GM19043 (cell line): ENCODE data around the gene PAPPA.

Experiments used
- ATAC-seq: cut with Tn5 transposase; IDR thresholded peaks from one replicate; pipeline ENCODE4 v1.9.1; 2021; ENCODE audit warnings: low read depth; ENCODE audit not compliant: unreplicated experiment

PAPPA gene

DNA sequence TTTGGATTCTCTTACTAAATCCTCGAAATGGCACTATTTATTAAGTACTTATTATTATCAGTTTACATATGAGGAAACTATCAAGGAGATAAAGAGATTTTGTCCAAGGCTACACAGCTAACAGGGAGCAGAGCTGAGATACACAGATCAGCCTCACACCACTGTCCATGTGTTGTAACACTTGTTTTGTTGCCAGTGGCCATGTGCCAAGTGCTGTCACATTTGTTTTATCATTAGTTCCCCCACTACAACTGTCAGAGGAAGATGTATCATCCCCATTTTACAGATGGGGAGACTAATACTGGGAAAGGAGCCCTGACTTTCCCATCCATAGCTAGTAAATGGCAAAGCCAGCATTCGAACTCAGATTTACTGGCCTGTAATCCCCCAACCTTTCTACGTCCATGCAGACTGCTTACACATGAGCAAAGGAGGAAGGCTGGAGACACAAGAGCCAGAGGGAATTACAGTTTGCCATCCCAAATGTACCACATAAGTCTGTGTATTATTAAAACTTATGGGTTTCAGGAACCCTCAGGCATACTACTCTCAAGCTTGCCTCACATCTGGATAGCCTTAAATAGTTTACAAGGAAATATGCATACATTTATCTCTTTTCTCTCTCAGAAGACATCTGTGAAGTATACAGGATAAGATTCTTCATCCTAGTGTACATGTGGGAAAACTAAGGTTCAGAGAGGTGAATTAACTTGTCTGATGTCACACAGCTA lies 25.1 kb downstream of the PAPPA start:
- ATAC-seq: no peak

DNA sequence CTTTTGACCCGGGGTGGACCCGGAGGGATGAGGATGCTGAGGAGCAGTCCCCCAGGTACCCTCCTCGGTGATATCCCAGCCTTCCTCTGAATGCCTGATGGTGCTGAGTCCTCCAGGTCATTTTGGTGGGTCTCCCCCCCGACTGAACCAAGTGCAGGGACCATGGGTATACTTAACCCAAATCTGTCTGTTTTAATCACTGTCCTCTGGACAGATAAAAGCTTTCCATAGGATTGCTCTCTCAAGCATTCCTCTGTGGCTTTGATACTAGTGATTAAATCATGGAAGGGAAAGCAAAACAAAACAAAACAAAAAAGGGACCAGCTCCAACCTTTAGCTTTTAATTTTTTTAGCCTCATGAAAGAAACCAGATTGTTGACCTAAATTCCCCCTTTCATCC lies 26.0 kb downstream of the PAPPA start:
- no peak for ATAC-seq

GRCh38 chr9:116181853-116182610 lies 28.4 kb downstream of the PAPPA start:
- no peak for ATAC-seq

DNA sequence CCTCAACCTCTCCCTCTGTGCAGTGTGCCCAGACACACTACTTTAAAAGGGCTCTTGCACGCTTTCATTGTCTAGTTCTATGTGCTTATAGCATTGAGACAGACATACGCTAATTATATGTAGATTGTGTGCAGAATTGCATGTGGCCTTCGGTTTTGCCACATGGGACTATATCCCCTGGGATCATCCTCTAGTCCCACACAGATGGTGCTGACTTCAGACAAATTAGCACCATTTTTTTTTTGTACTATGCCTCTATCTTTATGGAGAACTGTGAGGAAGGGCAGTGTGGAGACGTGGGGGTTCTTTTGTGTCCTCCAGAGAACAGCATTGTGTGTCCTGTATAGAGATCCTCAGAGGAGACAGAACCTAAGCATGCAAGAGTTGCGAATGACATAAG lies 29.3 kb downstream of the PAPPA start:
- ATAC-seq: no peak

- no peak for ATAC-seq
Observed at GRCh38 chr9:116187570-116188170, 34.1 kb downstream of the PAPPA start.

GRCh38 chr9:116189683-116190082 lies 36.1 kb downstream of the PAPPA start:
- ATAC-seq: no peak

- no peak for ATAC-seq
Observed at GRCh38 chr9:116190637-116191396, 37.2 kb downstream of the PAPPA start.

DNA sequence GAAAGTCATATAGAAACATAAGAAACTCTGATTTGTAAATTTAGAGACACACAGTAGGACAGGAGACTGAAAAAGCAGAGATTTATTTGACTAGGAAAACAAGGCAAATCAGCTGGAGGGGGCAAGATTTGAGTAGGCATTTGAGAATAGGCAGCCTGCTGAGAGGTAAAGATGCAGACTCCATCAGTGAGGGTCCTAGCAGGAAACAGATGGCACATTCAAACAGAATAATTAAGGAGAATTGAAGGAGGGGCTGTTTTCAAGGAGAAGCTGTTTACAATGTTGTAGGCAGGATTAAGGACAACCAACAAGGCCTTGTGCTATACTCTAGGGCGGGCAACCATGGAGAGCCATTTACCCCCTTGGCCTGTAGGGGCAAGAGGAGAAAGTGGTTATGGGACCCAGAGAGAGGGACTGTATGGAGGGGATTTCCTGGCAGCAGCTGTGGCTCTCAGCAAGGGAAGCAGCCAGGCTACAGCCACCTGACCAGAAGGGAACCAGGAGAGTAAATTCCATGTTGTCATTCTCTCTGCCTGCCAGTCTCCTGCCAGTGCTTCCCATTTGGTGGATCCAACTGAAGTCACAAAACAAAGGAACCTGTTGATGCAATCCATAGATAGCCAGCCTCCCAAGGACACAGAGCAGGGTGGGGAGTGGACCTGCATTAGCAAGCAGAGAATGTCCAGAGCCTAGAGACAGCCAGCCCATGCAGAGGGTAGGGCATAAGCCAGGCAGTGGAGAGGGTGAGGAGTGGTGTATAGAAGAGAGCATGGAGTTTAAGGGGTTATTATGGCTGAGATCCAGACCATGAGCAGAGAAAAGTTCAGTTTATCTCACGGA lies 38.2 kb downstream of the PAPPA start:
- no peak for ATAC-seq

- no peak for ATAC-seq
Observed at GRCh38 chr9:116193636-116194035, 40.0 kb downstream of the PAPPA start.

GRCh38 chr9:116196806-116197205 lies 43.2 kb downstream of the PAPPA start:
- ATAC-seq: no peak

DNA sequence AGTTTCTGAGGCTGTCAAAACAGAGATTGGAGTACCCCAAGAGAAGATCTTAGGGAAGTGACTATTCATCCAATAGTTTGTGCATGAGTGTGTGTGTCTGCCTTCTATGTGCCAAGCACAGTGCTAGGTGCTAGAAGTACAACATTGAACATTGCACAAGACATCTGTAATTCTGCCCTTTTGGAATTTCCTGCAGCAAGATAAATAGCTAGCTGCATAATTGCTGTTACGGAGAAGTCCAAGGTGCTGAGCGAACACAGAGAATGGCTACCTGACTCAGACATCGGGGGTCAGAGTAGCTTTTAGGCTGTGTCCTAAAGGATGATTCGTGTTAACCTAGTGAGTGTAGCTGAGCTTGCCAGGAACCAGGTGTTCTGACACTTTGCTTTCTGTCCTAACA lies 44.8 kb downstream of the PAPPA start:
- no peak for ATAC-seq

DNA sequence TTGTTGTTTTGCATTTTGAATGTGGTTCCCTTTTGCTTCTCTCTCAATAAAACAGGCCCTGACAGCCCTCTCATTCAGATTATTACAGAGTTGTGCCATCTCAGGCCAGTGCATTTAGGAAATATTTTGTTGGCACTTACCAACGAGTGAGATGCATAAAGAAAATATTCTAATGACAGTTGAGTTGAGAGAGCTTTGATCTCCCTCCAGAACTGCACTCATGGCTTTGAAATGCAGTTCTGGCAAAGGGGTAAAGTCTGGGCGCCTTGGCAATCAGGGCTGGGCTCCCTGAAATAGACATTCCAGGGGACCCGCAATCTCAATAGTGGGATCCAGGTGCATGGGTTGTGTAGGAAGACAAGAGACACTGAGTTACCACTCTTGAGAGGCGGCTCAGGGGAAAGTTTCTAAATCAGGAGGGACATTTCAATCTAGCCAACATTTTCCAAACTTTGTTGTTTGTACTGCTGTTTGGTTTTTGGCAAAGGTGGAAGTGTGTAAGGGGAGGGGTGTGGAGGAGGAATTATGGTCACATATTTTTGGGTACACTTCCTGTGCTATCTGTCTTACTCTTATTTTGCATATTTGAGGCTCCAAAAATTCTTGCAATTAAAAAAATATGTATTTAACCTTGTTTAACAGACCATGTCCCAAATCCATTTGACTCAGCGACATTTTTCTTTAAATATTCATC lies 48.8 kb downstream of the PAPPA start:
- no peak for ATAC-seq

DNA sequence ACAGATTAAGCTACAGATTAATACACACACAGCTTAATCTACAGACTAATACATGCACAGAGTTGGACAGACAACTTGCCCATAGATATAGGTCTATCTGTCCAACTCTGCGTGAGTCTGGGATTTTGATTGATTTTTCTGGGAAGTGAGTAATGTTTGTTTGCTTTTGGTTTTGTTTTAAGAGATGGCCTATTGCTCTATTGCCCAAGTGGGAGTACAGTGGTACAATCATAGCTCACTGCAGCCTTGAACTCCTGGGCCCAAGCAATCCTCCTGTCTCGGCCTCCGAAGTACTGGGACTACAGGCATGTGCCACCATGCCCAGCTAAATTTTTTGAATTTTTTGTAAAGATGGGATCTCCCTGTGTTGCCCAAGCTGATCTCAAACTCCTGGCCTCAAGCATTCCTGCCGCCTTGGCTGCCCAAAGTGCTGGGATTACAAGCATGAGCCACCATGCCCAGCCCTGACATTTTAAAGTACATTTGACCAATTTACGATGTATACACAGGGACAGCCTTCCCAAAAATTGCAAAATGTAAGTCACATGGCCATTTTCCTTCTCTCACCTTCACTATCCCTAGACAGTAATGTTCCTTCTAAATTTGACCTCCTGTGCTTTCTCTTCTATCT lies 50.8 kb downstream of the PAPPA start:
- no peak for ATAC-seq

- no peak for ATAC-seq
Observed at GRCh38 chr9:116207371-116208111, 54.0 kb downstream of the PAPPA start.

- no peak for ATAC-seq
Observed at GRCh38 chr9:116208417-116209232, 55.0 kb downstream of the PAPPA start.

DNA sequence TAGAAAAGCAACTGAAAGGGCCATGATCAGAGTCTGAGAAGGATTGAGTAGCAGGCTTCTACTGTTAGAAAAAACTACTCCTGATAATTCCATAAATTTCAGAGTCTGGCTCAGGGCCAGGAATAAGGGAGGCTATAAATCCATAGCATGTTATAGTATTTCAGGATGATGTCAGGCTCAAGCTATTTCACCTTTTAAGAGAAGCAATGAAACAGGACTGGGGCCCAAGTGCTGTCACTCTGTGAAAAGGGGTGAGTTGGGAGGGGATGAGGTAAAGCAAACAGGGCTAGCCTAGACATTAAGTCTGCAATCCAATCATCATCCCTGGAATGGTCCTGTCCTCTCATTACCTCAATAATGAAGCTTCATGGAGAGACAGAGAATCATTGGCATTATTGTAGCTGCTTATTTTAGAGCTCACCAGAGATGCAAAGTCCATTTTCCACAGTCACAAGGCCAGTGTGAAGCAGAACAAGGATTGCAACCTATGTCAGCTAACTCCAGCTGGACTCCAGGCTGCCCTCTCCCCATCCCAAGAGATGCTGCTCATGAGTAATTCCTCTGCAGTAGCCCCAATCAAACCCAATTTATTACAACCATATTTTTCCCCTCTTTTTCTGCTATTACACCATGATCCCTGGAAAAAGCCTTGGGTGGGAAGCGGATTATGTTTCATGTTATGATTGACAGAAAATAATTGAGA lies 56.0 kb downstream of the PAPPA start:
- ATAC-seq: no peak
